Activated naive CD8-positive, alpha-beta T cell treated with anti-CD3 and anti-CD28 coated beads, Interleukin-2, amount 50 U/mL, for 24 hours (primary cell): ENCODE data around the gene PRSS23.

Source experiments
- ATAC-seq: fragments of 150-1000 bp; cut with Tn5 transposase; one replicate; pipeline ENCODE4 v1.10.0; 2021
- DNase-seq: peaks from one replicate; pipeline ENCODE4 v3.0.0; 2021
- H3K27ac Mint-ChIP-seq: one replicate; pipeline ENCODE4 v1.8.0; 2021; ENCODE audit warnings: mild to moderate bottlenecking, mixed read lengths
- H3K27me3 Mint-ChIP-seq: one replicate; pipeline ENCODE4 v1.8.0; 2021; ENCODE audit warnings: mixed read lengths
- H3K36me3 Mint-ChIP-seq: one replicate; pipeline ENCODE4 v1.8.0; 2021; ENCODE audit warnings: low read depth, mixed read lengths
- H3K4me1 Mint-ChIP-seq: one replicate; pipeline ENCODE4 v1.8.0; 2021; ENCODE audit warnings: mixed read lengths
- H3K4me3 Mint-ChIP-seq: one replicate; pipeline ENCODE4 v1.8.0; 2021; ENCODE audit warnings: mild to moderate bottlenecking, moderate library complexity, mixed read lengths
- H3K9me3 Mint-ChIP-seq: one replicate; pipeline ENCODE4 v1.8.0; 2021; ENCODE audit warnings: mixed read lengths

Gene PRSS23

GRCh38 chr11:86799680-86800075, 664 bp upstream of the PRSS23 start:
- H3K36me3 Mint-ChIP-seq: no peaks in the 10 kb centered on the region
- H3K4me1 Mint-ChIP-seq: peaks cover 42% of the 10 kb centered on the region
- no peaks in the 10 kb centered on the region for H3K9me3 Mint-ChIP-seq
- H3K4me3 Mint-ChIP-seq: peak overlapping the region; percentile 53
- H3K27me3 Mint-ChIP-seq: peaks cover 62% of the 10 kb centered on the region
- H3K27ac Mint-ChIP-seq: no peak overlapping the region
- ATAC-seq (no peak), DNase-seq (no peak)

- Mint-ChIP-seq H3K27me3 (peaks cover 57% of the 10 kb centered on the region), H3K4me1 (peaks cover 49% of the 10 kb centered on the region), H3K4me3 (peak overlapping the region; percentile 69), H3K9me3 (no peaks in the 10 kb centered on the region), H3K36me3 (no peaks in the 10 kb centered on the region), H3K27ac (no peak overlapping the region)
- DNase-seq (no peak), ATAC-seq (no peak)
These were observed 574 bp downstream of the PRSS23 start for GRCh38 chr11:86800960-86801272.

- no peak for ATAC-seq
- Mint-ChIP-seq H3K36me3 (no peaks in the 10 kb centered on the region), H3K27me3 (peaks cover 54% of the 10 kb centered on the region), H3K27ac (no peak overlapping the region), H3K4me3 (peak overlapping the region; percentile 7), H3K4me1 (peaks cover 54% of the 10 kb centered on the region), H3K9me3 (no peaks in the 10 kb centered on the region)
- DNase-seq: no peak
These were observed 1.0 kb downstream of the PRSS23 start for GRCh38 chr11:86801364-86801763.

DNA sequence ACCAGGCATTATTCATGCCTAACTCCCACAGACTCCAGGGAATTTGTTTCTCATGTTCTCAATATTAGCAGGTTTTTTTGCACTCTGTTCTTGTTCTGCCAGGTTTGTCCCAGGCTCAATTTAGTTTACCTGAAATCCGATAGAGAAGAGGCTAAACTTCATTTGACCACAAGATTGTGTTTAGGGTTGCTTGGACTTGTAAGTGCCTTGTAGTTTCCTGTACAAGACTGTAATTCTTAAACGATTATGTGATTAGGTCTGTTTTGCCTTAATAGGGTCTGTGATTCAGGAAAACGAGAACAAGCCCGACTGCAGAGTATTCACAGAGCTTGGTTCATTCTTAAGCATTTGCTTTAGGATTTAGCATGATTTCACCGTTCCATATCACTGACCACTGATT, 1.8 kb downstream of the PRSS23 start:
- ATAC-seq: no peak
- no peaks in the 10 kb centered on the region for H3K9me3 Mint-ChIP-seq
- H3K27ac Mint-ChIP-seq: no peak overlapping the region
- H3K4me3 Mint-ChIP-seq: no peak overlapping the region
- H3K4me1 Mint-ChIP-seq: peaks cover 59% of the 10 kb centered on the region
- DNase-seq: no peak
- no peaks in the 10 kb centered on the region for H3K36me3 Mint-ChIP-seq
- peaks cover 50% of the 10 kb centered on the region for H3K27me3 Mint-ChIP-seq

GRCh38 chr11:86802601-86803051, 2.3 kb downstream of the PRSS23 start:
- Mint-ChIP-seq H3K27ac (peak overlapping the region; percentile 40), H3K27me3 (peaks cover 49% of the 10 kb centered on the region), H3K4me1 (peaks cover 60% of the 10 kb centered on the region), H3K4me3 (peak overlapping the region; percentile 10), H3K36me3 (no peaks in the 10 kb centered on the region), H3K9me3 (no peaks in the 10 kb centered on the region)
- DNase-seq: no peak
- peak; percentile 64 for ATAC-seq

- Mint-ChIP-seq H3K9me3 (no peaks in the 10 kb centered on the region), H3K27ac (peak overlapping the region; percentile 40), H3K4me1 (peaks cover 58% of the 10 kb centered on the region), H3K27me3 (peaks cover 47% of the 10 kb centered on the region), H3K36me3 (no peaks in the 10 kb centered on the region), H3K4me3 (no peak overlapping the region)
- ATAC-seq (no peak), DNase-seq (no peak)
These were observed 3.0 kb downstream of the PRSS23 start for GRCh38 chr11:86803136-86804045.

DNA sequence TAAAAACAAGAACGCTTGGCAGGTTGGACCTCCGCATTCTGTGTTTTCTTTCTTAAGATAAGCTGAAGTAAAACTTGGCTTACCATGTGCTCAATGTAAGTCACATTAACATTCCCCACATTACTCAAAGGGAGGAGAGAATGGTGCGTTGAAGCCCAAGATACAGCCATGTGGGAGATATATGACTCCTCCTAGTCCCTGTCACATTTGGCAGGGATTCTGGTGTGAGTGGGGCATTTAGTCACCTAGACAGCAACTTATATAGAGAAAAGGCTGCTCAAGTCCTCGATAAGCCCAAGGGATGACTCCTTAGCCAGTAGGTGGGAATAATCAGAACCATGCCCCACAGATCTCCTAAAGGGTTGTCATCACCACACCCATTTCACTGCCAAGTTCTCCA, 4.6 kb downstream of the PRSS23 start:
- no peaks in the 10 kb centered on the region for H3K9me3 Mint-ChIP-seq
- peaks cover 53% of the 10 kb centered on the region for H3K4me1 Mint-ChIP-seq
- no peaks in the 10 kb centered on the region for H3K36me3 Mint-ChIP-seq
- no peak for ATAC-seq
- H3K27me3 Mint-ChIP-seq: peaks cover 44% of the 10 kb centered on the region
- no peak overlapping the region for H3K27ac Mint-ChIP-seq
- no peak for DNase-seq
- no peak overlapping the region for H3K4me3 Mint-ChIP-seq

DNA sequence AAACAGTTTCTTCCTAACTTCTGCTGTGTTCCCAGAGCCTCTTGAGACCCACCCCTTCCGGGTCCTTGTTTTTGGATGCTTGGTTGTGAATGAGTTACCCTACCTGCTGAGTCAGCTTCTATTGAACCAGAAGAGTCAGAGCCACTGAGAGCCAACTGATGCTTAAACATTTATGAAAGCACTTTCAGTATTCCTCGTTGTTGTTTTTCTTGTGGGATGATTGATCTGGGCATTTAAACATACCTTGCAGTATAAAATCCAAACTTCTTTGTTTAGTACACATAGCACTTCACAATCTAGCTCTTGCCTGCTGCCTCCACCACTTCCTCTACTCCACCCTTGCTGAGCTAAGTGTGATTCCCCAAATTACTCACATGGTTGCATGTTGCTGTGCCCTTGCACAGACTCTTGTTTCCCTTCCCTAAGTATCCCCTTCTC, 5.5 kb downstream of the PRSS23 start:
- peaks cover 49% of the 10 kb centered on the region for H3K4me1 Mint-ChIP-seq
- H3K9me3 Mint-ChIP-seq: no peaks in the 10 kb centered on the region
- peak; percentile 26 for DNase-seq
- H3K27me3 Mint-ChIP-seq: peaks cover 41% of the 10 kb centered on the region
- H3K4me3 Mint-ChIP-seq: no peak overlapping the region
- no peaks in the 10 kb centered on the region for H3K36me3 Mint-ChIP-seq
- peak; percentile 91 for ATAC-seq
- peak overlapping the region; percentile 44 for H3K27ac Mint-ChIP-seq

DNA sequence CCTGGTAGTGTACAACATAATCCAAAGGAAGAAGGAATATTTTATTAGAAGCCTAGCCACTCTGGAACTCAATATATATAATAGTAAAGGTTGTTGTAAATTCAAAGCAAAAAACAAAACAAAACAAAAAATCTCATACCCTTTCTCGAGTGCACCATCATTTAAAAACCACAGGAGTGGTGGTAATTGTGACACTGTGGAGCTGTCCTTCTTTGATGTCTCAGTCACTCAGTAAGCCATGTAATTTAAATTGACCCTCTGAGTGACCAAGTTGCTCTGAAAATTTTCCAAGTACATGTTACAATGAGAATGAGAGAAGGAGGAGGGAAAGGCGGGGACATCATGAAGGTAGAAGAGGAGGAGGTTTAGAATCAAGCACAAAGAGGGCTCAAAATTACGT, 6.6 kb downstream of the PRSS23 start:
- no peaks in the 10 kb centered on the region for H3K9me3 Mint-ChIP-seq

DNA sequence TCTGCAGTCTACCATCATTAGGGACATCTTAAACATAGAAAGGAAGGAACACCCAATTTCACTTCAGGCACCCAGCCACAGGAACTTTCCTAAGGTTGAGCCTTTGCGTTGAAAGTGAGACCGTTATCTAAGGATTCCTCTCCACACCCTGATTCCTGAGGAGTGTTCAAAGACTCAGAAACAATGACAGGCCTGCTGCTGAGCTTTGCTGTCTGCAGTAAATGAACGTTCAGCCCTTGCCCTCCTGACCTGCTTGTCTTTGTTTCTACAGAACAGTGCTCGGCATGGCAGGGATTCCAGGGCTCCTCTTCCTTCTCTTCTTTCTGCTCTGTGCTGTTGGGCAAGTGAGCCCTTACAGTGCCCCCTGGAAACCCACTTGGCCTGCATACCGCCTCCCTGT, 7.0 kb downstream of the PRSS23 start:
- no peak for ATAC-seq
- Mint-ChIP-seq H3K27ac (no peak overlapping the region), H3K27me3 (peaks cover 36% of the 10 kb centered on the region), H3K4me3 (no peak overlapping the region), H3K4me1 (peaks cover 37% of the 10 kb centered on the region), H3K9me3 (no peaks in the 10 kb centered on the region), H3K36me3 (no peaks in the 10 kb centered on the region)
- no peak for DNase-seq

More for the DNA sequence above, 6.6 kb downstream of the PRSS23 start:
- H3K4me3 Mint-ChIP-seq: no peak overlapping the region
- H3K36me3 Mint-ChIP-seq: no peaks in the 10 kb centered on the region
- DNase-seq: no peak
- no peak for ATAC-seq
- peaks cover 42% of the 10 kb centered on the region for H3K4me1 Mint-ChIP-seq
- H3K27ac Mint-ChIP-seq: peak overlapping the region; percentile 11
- H3K27me3 Mint-ChIP-seq: peaks cover 38% of the 10 kb centered on the region

GRCh38 chr11:86809561-86809960, 9.2 kb downstream of the PRSS23 start:
- peaks cover 20% of the 10 kb centered on the region for H3K4me1 Mint-ChIP-seq
- ATAC-seq (no peak), DNase-seq (no peak)
- H3K27ac Mint-ChIP-seq: no peak overlapping the region
- no peak overlapping the region for H3K4me3 Mint-ChIP-seq
- peaks cover 39% of the 10 kb centered on the region for H3K27me3 Mint-ChIP-seq
- no peaks in the 10 kb centered on the region for H3K36me3 Mint-ChIP-seq
- no peaks in the 10 kb centered on the region for H3K9me3 Mint-ChIP-seq

DNA sequence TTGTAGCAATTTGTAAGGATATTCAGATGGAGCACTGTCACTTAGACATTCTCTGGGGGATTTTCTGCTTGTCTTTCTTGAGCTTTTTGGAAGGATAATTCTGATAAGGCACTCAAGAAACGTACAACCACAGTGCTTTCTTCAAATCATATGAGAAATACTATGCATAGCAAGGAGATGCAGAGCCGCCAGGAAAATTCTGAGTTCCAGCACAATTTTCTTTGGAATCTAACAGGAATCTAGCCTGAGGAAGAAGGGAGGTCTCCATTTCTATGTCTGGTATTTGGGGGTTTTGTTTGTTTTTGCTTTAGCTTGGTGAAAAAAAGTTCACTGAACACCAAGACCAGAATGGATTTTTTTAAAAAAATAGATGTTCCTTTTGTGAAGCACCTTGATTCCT, 9.9 kb downstream of the PRSS23 start:
- H3K4me3 Mint-ChIP-seq: no peak overlapping the region
- H3K27ac Mint-ChIP-seq: no peak overlapping the region
- H3K9me3 Mint-ChIP-seq: no peaks in the 10 kb centered on the region
- no peak for ATAC-seq
- no peak for DNase-seq
- H3K27me3 Mint-ChIP-seq: peaks cover 35% of the 10 kb centered on the region
- no peaks in the 10 kb centered on the region for H3K36me3 Mint-ChIP-seq
- H3K4me1 Mint-ChIP-seq: peaks cover 17% of the 10 kb centered on the region

GRCh38 chr11:86811637-86812321, 11.4 kb downstream of the PRSS23 start:
- Mint-ChIP-seq H3K36me3 (no peaks in the 10 kb centered on the region), H3K4me1 (peaks cover 3% of the 10 kb centered on the region), H3K27ac (no peak overlapping the region), H3K27me3 (peaks cover 42% of the 10 kb centered on the region), H3K4me3 (no peak overlapping the region), H3K9me3 (no peaks in the 10 kb centered on the region)
- no peak for ATAC-seq
- no peak for DNase-seq

GRCh38 chr11:86812322-86812670, 12.0 kb downstream of the PRSS23 start:
- peaks cover 42% of the 10 kb centered on the region for H3K27me3 Mint-ChIP-seq
- no peaks in the 10 kb centered on the region for H3K4me1 Mint-ChIP-seq
- H3K4me3 Mint-ChIP-seq: no peak overlapping the region
- H3K36me3 Mint-ChIP-seq: no peaks in the 10 kb centered on the region
- ATAC-seq (no peak), DNase-seq (no peak)
- no peaks in the 10 kb centered on the region for H3K9me3 Mint-ChIP-seq
- H3K27ac Mint-ChIP-seq: no peak overlapping the region

- ATAC-seq (no peak), DNase-seq (no peak)
- Mint-ChIP-seq H3K27me3 (peaks cover 43% of the 10 kb centered on the region), H3K27ac (no peak overlapping the region), H3K4me3 (no peak overlapping the region), H3K4me1 (no peaks in the 10 kb centered on the region), H3K36me3 (no peaks in the 10 kb centered on the region), H3K9me3 (no peaks in the 10 kb centered on the region)
These were observed 12.6 kb downstream of the PRSS23 start for GRCh38 chr11:86812981-86813380.
